ENCODE data around the gene TRMU. TPM values are rescaled to one million over a fixed set of nuclear protein-coding genes. Genes with fewer than 3 reads are reported as not detected.

Gene TRMU
- total and polyA plus RNA-seq, 2 of the 4 experiments (the other 2 are of a cell fraction), result 19.0 to 36.4 TPM

- ChIA-PET CTCF (no interaction called here), POLR2A (ENCODE audit: unreplicated experiment) (no interaction called here)
- in situ Hi-C loops (cut with MboI; ENCODE audit: low sequenced_read_pairs), result no loop called here
- H2AK9ac ChIP-seq (replicated peaks; ENCODE audit: low read depth, low read length, poor library complexity), result no peak overlapping the region
- H3K18ac ChIP-seq (ENCODE audit: low read depth, low read length), result no peak overlapping the region
- no peak overlapping the region for H3K4ac ChIP-seq (ENCODE audit: low read depth, low read length)
- H4K91ac ChIP-seq (ENCODE audit: insufficient read depth, low read depth, low read length), result no peak overlapping the region
- dilution Hi-C loops (cut with HindIII; ENCODE audit: low sequenced_read_pairs, unreplicated experiment), result no loop called here
- no peak overlapping the region for H3K27ac ChIP-seq (ENCODE audit: insufficient read depth, low read length)
- BruUV-seq (replicated peaks), result no TSS peak
- no peak overlapping the region for H3K9ac ChIP-seq (ENCODE audit: low read depth, low read length)
- H3K14ac ChIP-seq (replicated peaks; ENCODE audit: low read depth, low read length), result no peak overlapping the region
- no peak overlapping the region for H3K4me3 ChIP-seq (ENCODE audit: insufficient read depth, low read depth, low read length)
- DNase-seq, result no peak
- no peak overlapping the region for H3K4me2 ChIP-seq (ENCODE audit: low read depth, low read length)
- H3K79me1 ChIP-seq (ENCODE audit: low read depth in 1 of 2, low read length in 2 of 2), result no peaks in the 10 kb centered on the region
- H4K8ac ChIP-seq (ENCODE audit: low read depth in 2 of 2, low read length in 2 of 2), result no peak overlapping the region
- no peaks in the 10 kb centered on the region for H4K20me1 ChIP-seq (ENCODE audit: insufficient read depth, low read length)
- ATAC-seq (ENCODE audit: low read depth), result no peak
- no peaks in the 10 kb centered on the region for H3K9me1 ChIP-seq (ENCODE audit: insufficient read depth, low read length)
- WGBS, 2 experiments (ENCODE audit: extremely low coverage in 2 of 2, insufficient read length in 1 of 2), result 90% methylated on average over 2 of the region's 15 CpGs; no CpG with 5 or more reads in 1 of the 2 experiments
- no peaks in the 10 kb centered on the region; the same call in 1 of the 2 replicates for H3K4me1 ChIP-seq (ENCODE audit: control insufficient read depth, insufficient read depth, low read length)
- H2BK15ac ChIP-seq (ENCODE audit: low read depth, low read length), result no peak overlapping the region
- no peak overlapping the region for H4K5ac ChIP-seq (ENCODE audit: low read depth, low read length)
- H2BK5ac ChIP-seq (ENCODE audit: low read depth, low read length, poor library complexity, severe bottlenecking), result no peak overlapping the region
- peaks cover 12% of the 10 kb centered on the region; the same call in 1 of the 2 replicates for H3K27me3 ChIP-seq (ENCODE audit: control insufficient read depth, insufficient read depth, low read length)
- H2BK120ac ChIP-seq (ENCODE audit: low read depth, low read length), result no peak overlapping the region
- H2AFZ ChIP-seq (replicated peaks; ENCODE audit: low read length, poor library complexity), result no peak overlapping the region
- no peaks in the 10 kb centered on the region for H3K36me3 ChIP-seq (ENCODE audit: control insufficient read depth, insufficient read depth, low read length)
- no peak overlapping the region for H2AK5ac ChIP-seq (ENCODE audit: low read depth, low read length)
- TF ChIP-seq SMC3 (IDR thresholded peaks at IDR 0.05; ENCODE audit: low read depth, low read length) (no peak), USF2 (IDR thresholded peaks at IDR 0.05; ENCODE audit: low read depth, low read length) (no peak), MAZ (IDR thresholded peaks at IDR 0.05; ENCODE audit: borderline replicate concordance, low read depth, low read length) (no peak), RAD21 (IDR thresholded peaks at IDR 0.05; ENCODE audit: low read length) (no peak), POLR2A (IDR thresholded peaks at IDR 0.05; ENCODE audit: low read depth, low read length) (no peak), CHD1 (IDR thresholded peaks at IDR 0.05; ENCODE audit: low read depth, low read length) (no peak), MXI1 (IDR thresholded peaks at IDR 0.05; ENCODE audit: borderline replicate concordance, low read depth, low read length) (no peak), ELK1 (IDR thresholded peaks at IDR 0.05; ENCODE audit: borderline replicate concordance, low read depth, low read length) (no peak)
- no peaks in the 10 kb centered on the region for H3K9me3 ChIP-seq (ENCODE audit: control insufficient read depth, insufficient read depth, low read length)
- intact Hi-C loops (cut with micrococcal nuclease), result no loop called here
- no peak overlapping the region for H2BK20ac ChIP-seq (ENCODE audit: low read depth, low read length)
- no peak overlapping the region for H3K56ac ChIP-seq (ENCODE audit: extremely low read depth, insufficient read depth, low read length)
- no peak overlapping the region for H3K23ac ChIP-seq (ENCODE audit: low read depth, low read length)
Observed at GRCh38 chr22:46382524-46382923, 47.0 kb downstream of the TRMU start.
